ENCODE results near the gene BLOC1S3. TPM values are rescaled to one million over a fixed set of nuclear protein-coding genes. Genes with fewer than 3 reads are reported as not detected.

BLOC1S3 gene
- total RNA-seq, 4 donors from 2014 or later = 9.1 to 15.4 (median 11.9) TPM

- 90 to 91% methylated on average over 7 of the region's 7 CpGs for WGBS, 2 donors
- no peaks in the 10 kb centered on the region for H3K9me3 ChIP-seq
- no peak overlapping the region for H3K27ac ChIP-seq
- no peak overlapping the region for H3K4me3 ChIP-seq (replicated peaks in 1 of 3)
- intact Hi-C loops (cut with DNase I) = loop anchor here (2.0 kb wide), 1 partner anchor 94 kb away; no protein-coding TSS in a partner anchor
- no peak for DNase-seq
- TF ChIP-seq POLR2A (IDR thresholded peaks at IDR 0.05) (no peak), CTCF (IDR thresholded peaks at IDR 0.05) (no peak)
- H3K4me1 ChIP-seq = peaks cover 15 to 25% of the 10 kb centered on the region in 2 donors
- H3K27me3 ChIP-seq = no peaks in the 10 kb centered on the region
- no peaks in the 10 kb centered on the region for H3K36me3 ChIP-seq
Measured at GRCh38 chr19:45180936-45181335, 2.4 kb downstream of the BLOC1S3 start.

GRCh38 chr19:45182758-45183157 is 4.2 kb downstream of the BLOC1S3 start:
- intact Hi-C loops (cut with DNase I) = no loop called here
- no peaks in the 10 kb centered on the region for H3K27me3 ChIP-seq
- no peak overlapping the region for H3K27ac ChIP-seq
- no peak for DNase-seq
- no peaks in the 10 kb centered on the region for H3K36me3 ChIP-seq
- no peak for TF ChIP-seq POLR2A (IDR thresholded peaks at IDR 0.05)
- no peak for TF ChIP-seq CTCF (IDR thresholded peaks at IDR 0.05)
- H3K4me1 ChIP-seq = peaks cover 7 to 14% of the 10 kb centered on the region in 2 donors
- H3K4me3 ChIP-seq (replicated peaks in 1 of 3) = no peak overlapping the region
- WGBS, 2 donors = 82 to 90% methylated on average over 4 of the region's 4 CpGs
- no peaks in the 10 kb centered on the region for H3K9me3 ChIP-seq

- Histone ChIP-seq H3K9me3 (no peaks in the 10 kb centered on the region), H3K4me1 (peaks cover 7 to 14% of the 10 kb centered on the region in 2 donors), H3K36me3 (no peaks in the 10 kb centered on the region), H3K27me3 (no peaks in the 10 kb centered on the region), H3K27ac (no peak overlapping the region), H3K4me3 (replicated peaks in 1 of 3) (no peak overlapping the region)
- WGBS, 2 donors = 91 to 92% methylated on average over 5 of the region's 5 CpGs
- DNase-seq = no peak
- intact Hi-C loops (cut with DNase I) = no loop called here
- TF ChIP-seq CTCF (IDR thresholded peaks at IDR 0.05) (no peak), POLR2A (IDR thresholded peaks at IDR 0.05) (no peak)
Measured at GRCh38 chr19:45184115-45184514, 5.5 kb downstream of the BLOC1S3 start.

GRCh38 chr19:45186509-45187334 is 8.1 kb downstream of the BLOC1S3 start:
- Histone ChIP-seq H3K9me3 (no peaks in the 10 kb centered on the region), H3K36me3 (no peaks in the 10 kb centered on the region), H3K4me1 (no peaks in the 10 kb centered on the region), H3K4me3 (replicated peaks in 1 of 3) (no peak overlapping the region), H3K27me3 (no peaks in the 10 kb centered on the region), H3K27ac (no peak overlapping the region)
- no peak for TF ChIP-seq CTCF (IDR thresholded peaks at IDR 0.05)
- TF ChIP-seq POLR2A (IDR thresholded peaks at IDR 0.05) = no peak
- 83 to 92% methylated on average over 12 of the region's 12 CpGs for WGBS, 2 donors
- intact Hi-C loops (cut with DNase I) = no loop called here
- no peak for DNase-seq

GRCh38 chr19:45187421-45188100 is 9.0 kb downstream of the BLOC1S3 start:
- DNase-seq = peak; percentile 31 to 34
- H3K27me3 ChIP-seq = no peaks in the 10 kb centered on the region
- TF ChIP-seq POLR2A (IDR thresholded peaks at IDR 0.05) (no peak), CTCF (IDR thresholded peaks at IDR 0.05) (peak; percentile 44 to 72 (median 50))
- H3K4me1 ChIP-seq = no peaks in the 10 kb centered on the region
- no peaks in the 10 kb centered on the region for H3K9me3 ChIP-seq
- WGBS, 2 donors = 26 to 40% methylated on average over 11 to 12 of the region's 12 CpGs
- H3K27ac ChIP-seq = no peak overlapping the region
- no peak overlapping the region for H3K4me3 ChIP-seq (replicated peaks in 1 of 3)
- intact Hi-C loops (cut with DNase I) = no loop called here
- no peaks in the 10 kb centered on the region for H3K36me3 ChIP-seq

All from thyroid gland (tissue), 4 donors.